NT2/D1 (cell line): ENCODE measurements around the gene SRSF9.

ENCODE experiments used
- YY1 ChIP-seq: IDR thresholded peaks from 2 replicates; pipeline ENCODE4 v1.6.1; 2011; ENCODE audit not compliant: insufficient read length, insufficient read depth
- ZNF274 ChIP-seq: IDR thresholded peaks from 2 replicates; pipeline ENCODE4 v1.6.1; 2011; ENCODE audit warnings: mild to moderate bottlenecking, low read depth, low read length

DNA sequence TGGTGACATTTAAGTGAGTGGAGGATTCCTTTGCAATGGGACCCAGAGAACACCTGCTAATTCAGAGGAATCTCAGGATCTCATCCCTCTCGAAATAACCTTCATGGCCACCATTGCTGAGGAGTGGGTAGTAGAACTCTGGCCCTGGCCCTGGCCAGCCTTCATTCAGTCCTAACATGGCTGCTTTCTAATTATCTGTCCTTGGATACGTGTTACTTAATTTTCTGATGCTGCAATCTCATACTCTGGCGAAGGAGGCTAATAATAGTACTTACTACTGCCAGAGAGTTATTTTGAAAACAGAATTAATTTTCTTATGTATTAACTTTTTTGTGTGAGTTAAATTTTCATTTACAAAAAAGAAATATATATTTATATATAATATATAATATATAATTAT, 43.8 kb downstream of the SRSF9 start:
- TF ChIP-seq YY1: no peak
- no peak for TF ChIP-seq ZNF274
